ENCODE measurements around the gene NFATC2.
A peak's percentile ranks its signal among the peaks of the same experiment; 100 is the strongest.

Gene NFATC2

DNA sequence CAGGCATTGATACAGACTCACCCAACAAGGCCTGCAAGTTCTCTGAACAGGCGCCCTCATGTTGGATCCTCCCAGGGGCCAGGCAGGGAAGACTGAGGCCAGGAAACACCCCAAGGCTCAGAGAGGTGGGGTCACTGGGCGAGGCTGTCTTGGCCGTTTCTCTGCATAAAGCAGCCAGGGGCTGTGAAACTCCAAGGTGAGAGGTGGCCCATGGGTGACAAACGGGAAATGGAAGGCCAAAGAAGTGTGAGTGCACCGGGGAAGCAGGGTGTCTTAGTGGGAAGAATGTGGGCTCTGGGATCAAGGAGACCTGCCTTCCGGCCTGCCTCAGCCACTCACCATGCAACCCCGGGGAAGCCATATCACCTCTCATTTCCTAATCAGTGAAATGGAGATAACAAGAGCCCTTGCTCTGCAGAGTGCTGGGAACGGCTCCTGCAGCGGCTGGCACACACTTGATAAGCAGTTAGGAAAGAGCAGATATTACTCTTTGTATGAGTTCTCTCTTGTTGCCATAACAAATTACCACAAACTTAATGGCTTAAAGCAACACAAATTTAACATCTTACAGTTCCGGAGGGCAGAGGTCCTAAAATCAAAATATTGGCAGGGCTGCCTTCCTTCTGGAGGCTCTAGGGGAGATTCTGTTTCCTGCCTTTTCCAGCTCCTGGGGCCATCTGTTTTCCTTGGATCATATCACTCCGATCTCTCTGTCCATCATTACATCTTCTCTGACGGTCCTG is 168.6 kb downstream of the NFATC2 start:
- no peaks in the 10 kb centered on the region for H3K36me3 ChIP-seq (ENCODE audit: control insufficient read depth, insufficient read depth, low read length)
- H3K9me3 ChIP-seq (ENCODE audit: control insufficient read depth, low read length): no peaks in the 10 kb centered on the region
- peaks cover 12% of the 10 kb centered on the region for H3K4me1 ChIP-seq (ENCODE audit: control insufficient read depth, insufficient read depth, low read length, poor library complexity, severe bottlenecking)
- peak overlapping the region; percentile 65 for H3K27ac ChIP-seq (ENCODE audit: low read depth, low read length, severe bottlenecking)
- whole genome bisulfite sequencing, 2 experiments (ENCODE audit: insufficient coverage in 2 of 2): 54 to 85% methylated on average over 7 to 10 of the region's 12 CpGs
- H3K4me3 ChIP-seq (ENCODE audit: extremely low read depth, insufficient read depth, low read length, poor library complexity, severe bottlenecking): no peak overlapping the region

DNA sequence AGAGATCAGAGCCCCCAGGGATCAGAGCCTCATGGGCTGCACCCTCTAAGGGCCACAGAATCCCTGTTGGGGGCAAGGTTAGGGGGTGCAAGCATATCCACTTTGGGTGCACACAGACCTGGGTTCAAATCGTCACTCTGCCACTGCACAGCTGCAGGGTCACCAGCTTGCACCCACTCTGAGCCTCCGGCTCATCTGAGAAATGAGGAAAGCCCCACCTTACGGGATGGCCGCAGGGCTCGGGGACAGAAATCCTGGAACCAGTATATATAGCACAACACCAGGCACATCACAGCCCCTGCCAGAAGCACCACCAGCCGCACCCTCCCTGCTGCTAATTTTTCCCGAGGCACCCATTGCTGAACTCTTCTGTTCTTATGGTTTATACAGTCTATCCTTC is 169.6 kb downstream of the NFATC2 start:
- H3K4me3 ChIP-seq (ENCODE audit: extremely low read depth, insufficient read depth, low read length, poor library complexity, severe bottlenecking): no peak overlapping the region
- peaks cover 16% of the 10 kb centered on the region for H3K4me1 ChIP-seq (ENCODE audit: control insufficient read depth, insufficient read depth, low read length, poor library complexity, severe bottlenecking)
- 65% methylated on average over 6 to 7 of the region's 7 CpGs for WGBS, 2 experiments (ENCODE audit: insufficient coverage in 2 of 2)
- no peaks in the 10 kb centered on the region for H3K36me3 ChIP-seq (ENCODE audit: control insufficient read depth, insufficient read depth, low read length)
- no peak overlapping the region for H3K27ac ChIP-seq (ENCODE audit: low read depth, low read length, severe bottlenecking)
- no peaks in the 10 kb centered on the region for H3K9me3 ChIP-seq (ENCODE audit: control insufficient read depth, low read length)

DNA sequence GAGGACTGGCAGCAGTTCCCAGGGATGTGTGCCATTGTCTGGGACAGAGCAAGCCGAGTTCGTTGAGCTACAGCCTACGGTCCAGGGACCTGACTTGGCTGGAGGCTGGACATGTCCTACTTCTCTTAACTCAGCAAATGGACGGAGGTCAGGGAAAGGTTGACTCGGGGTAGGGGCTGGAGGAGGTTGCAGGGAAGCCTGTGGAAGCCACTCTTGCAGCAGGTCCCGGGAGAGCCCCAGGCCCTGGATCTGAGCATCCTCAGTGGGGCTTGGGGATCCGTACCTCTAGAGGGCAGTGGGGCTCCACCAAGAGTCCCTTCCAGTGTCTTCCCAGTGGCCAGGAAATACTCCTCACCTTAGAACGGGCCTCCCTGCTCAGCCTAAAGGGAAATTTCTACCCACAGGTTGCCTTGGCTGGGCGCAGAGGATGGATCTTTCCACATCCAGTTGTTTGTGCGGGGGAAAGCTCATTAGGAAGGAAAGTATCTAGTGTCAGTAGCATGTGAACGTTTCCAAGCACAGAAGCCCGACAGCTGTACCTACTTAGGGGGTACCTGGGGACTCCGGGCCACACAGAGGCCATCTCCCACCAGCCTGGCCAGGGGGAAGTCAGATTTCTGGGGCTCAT is 170.2 kb downstream of the NFATC2 start:
- no peak overlapping the region for H3K27ac ChIP-seq (ENCODE audit: low read depth, low read length, severe bottlenecking)
- no peaks in the 10 kb centered on the region for H3K9me3 ChIP-seq (ENCODE audit: control insufficient read depth, low read length)
- H3K4me1 ChIP-seq (ENCODE audit: control insufficient read depth, insufficient read depth, low read length, poor library complexity, severe bottlenecking): peaks cover 16% of the 10 kb centered on the region
- WGBS, 2 experiments (ENCODE audit: insufficient coverage in 2 of 2): 51 to 60% methylated on average over 9 to 10 of the region's 13 CpGs
- H3K36me3 ChIP-seq (ENCODE audit: control insufficient read depth, insufficient read depth, low read length): no peaks in the 10 kb centered on the region
- no peak overlapping the region for H3K4me3 ChIP-seq (ENCODE audit: extremely low read depth, insufficient read depth, low read length, poor library complexity, severe bottlenecking)

DNA sequence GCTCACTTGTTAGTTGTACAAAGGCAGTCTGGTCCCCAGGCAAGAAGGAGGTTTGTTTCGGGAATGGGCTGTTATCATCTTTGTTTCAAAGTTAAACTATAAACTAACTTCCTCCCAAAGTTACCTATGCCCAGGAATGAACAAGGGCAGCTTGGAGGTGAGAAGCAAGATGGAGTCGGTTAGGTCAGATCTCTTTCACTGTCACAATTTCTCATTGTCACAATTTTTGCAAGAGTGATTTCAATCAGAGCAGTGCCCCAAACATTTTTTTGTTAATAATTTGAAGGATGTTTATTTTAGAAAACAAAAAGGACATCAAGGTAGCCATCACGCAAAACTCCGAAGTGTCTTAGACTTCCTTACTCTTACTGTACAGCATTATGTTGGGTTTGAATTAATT is 170.8 kb downstream of the NFATC2 start:
- H3K36me3 ChIP-seq (ENCODE audit: control insufficient read depth, insufficient read depth, low read length): no peaks in the 10 kb centered on the region
- 100% methylated on average over 2 of the region's 4 CpGs; no CpG with 5 or more reads in 1 of the 2 experiments for WGBS, 2 experiments (ENCODE audit: insufficient coverage in 2 of 2)
- H3K9me3 ChIP-seq (ENCODE audit: control insufficient read depth, low read length): no peaks in the 10 kb centered on the region
- no peak overlapping the region for H3K27ac ChIP-seq (ENCODE audit: low read depth, low read length, severe bottlenecking)
- H3K4me1 ChIP-seq (ENCODE audit: control insufficient read depth, insufficient read depth, low read length, poor library complexity, severe bottlenecking): peaks cover 16% of the 10 kb centered on the region
- H3K4me3 ChIP-seq (ENCODE audit: extremely low read depth, insufficient read depth, low read length, poor library complexity, severe bottlenecking): no peak overlapping the region

DNA sequence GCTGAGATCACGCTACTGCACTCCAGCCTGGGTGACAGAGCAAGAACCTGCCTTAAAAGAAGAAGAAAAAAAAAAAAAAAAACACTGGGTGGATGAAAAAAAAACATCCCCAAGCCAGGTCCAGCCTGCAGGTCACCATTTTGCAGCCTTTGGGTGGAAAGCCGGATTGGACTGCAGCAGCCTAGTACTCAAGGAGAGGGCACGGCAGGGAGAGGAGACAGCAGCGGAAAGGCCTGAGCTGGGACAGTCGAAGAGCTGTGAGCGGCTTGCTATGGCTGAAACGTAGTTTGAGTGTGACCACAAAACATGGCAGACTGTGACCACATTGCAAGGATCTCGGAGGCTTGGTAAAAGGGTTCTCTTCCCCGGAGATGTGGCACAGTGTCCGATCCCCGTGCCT is 173.0 kb downstream of the NFATC2 start:
- Histone ChIP-seq H3K36me3 (ENCODE audit: control insufficient read depth, insufficient read depth, low read length) (no peaks in the 10 kb centered on the region), H3K27ac (ENCODE audit: low read depth, low read length, severe bottlenecking) (no peak overlapping the region), H3K4me3 (ENCODE audit: extremely low read depth, insufficient read depth, low read length, poor library complexity, severe bottlenecking) (no peak overlapping the region), H3K9me3 (ENCODE audit: control insufficient read depth, low read length) (no peaks in the 10 kb centered on the region), H3K4me1 (ENCODE audit: control insufficient read depth, insufficient read depth, low read length, poor library complexity, severe bottlenecking) (peaks cover 27% of the 10 kb centered on the region)
- 95 to 97% methylated on average over 10 of the region's 11 CpGs for WGBS, 2 experiments (ENCODE audit: insufficient coverage in 2 of 2)

DNA sequence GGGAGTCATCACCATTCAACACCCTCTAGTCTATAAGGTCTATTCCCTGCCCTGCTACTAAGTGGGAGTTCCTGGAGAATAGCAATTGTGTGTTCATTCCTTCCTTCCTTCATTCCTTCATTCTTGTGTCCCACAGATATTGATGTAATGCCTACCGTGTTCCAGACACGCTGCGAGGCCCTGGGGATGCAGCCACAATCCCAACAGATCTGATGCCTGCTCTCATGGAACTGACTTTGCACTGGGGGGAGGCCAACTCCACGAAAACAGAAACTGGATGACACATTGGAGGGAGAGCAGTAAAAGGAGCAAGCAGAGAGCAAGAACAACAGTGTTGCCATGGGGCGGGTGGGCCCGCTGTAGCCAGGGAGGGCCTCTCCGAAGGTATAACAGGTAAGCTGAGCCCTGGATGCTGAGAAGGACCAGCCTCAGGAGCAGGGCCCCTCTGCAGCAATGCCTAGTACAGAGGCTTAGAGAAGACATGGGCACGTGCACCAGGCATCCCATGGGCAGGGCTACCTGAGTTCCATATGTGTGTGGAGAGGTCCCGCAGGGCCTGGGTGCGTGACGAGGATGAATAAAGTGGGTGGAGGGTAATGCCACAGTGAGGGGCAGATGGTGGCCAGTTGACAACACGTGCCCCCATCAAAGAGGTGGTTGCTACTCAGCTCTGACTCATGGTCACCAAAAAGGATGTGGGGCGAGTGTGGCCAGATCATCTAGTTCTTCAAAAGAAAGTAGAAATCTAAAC is 173.9 kb downstream of the NFATC2 start:
- Histone ChIP-seq H3K36me3 (ENCODE audit: control insufficient read depth, insufficient read depth, low read length) (no peaks in the 10 kb centered on the region), H3K4me3 (ENCODE audit: extremely low read depth, insufficient read depth, low read length, poor library complexity, severe bottlenecking) (no peak overlapping the region), H3K27ac (ENCODE audit: low read depth, low read length, severe bottlenecking) (no peak overlapping the region), H3K4me1 (ENCODE audit: control insufficient read depth, insufficient read depth, low read length, poor library complexity, severe bottlenecking) (peaks cover 22% of the 10 kb centered on the region), H3K9me3 (ENCODE audit: control insufficient read depth, low read length) (peaks cover 5% of the 10 kb centered on the region)
- 90 to 97% methylated on average over 9 to 11 of the region's 13 CpGs for WGBS, 2 experiments (ENCODE audit: insufficient coverage in 2 of 2)

DNA sequence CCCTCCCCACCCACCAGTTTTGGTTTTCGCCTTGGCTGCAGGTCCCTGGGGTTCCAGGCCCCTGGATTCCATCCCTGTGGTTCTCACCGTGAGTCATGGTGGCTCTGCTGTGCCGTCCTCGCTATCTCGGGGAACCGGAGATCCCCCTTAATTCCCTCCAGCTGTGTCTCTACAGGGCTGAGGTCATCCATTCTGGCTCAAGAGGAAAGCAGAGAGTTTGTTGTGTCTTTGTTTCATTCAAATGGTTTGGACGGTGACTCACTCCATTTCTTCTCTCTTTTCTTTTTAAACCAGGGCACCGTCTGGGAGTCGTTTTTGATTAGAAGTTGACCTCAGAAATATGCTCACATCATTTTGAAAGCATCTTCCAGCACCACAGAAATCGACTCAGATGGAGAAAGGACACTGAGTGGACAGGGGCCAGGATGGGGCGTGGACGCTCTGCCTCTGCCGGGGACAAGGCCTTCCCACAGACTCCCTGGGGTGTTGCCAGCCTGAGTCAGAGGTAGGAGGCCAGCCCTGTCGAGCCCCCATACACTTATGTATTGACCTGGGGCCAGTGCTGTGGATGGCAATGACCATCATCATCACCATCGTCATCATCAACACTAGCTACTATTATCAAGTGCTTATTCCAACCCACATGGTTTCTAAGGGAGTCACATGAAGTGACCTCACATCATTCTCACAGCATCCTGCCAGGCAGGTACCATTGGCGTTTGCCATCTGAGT is 176.2 kb downstream of the NFATC2 start:
- peaks cover 21% of the 10 kb centered on the region for H3K9me3 ChIP-seq (ENCODE audit: control insufficient read depth, low read length)
- 82 to 93% methylated on average over 6 of the region's 16 CpGs for WGBS, 2 experiments (ENCODE audit: insufficient coverage in 2 of 2)
- H3K4me3 ChIP-seq (ENCODE audit: extremely low read depth, insufficient read depth, low read length, poor library complexity, severe bottlenecking): no peak overlapping the region
- peaks cover 17% of the 10 kb centered on the region for H3K4me1 ChIP-seq (ENCODE audit: control insufficient read depth, insufficient read depth, low read length, poor library complexity, severe bottlenecking)
- no peaks in the 10 kb centered on the region for H3K36me3 ChIP-seq (ENCODE audit: control insufficient read depth, insufficient read depth, low read length)
- H3K27ac ChIP-seq (ENCODE audit: low read depth, low read length, severe bottlenecking): peak overlapping the region; percentile 98

DNA sequence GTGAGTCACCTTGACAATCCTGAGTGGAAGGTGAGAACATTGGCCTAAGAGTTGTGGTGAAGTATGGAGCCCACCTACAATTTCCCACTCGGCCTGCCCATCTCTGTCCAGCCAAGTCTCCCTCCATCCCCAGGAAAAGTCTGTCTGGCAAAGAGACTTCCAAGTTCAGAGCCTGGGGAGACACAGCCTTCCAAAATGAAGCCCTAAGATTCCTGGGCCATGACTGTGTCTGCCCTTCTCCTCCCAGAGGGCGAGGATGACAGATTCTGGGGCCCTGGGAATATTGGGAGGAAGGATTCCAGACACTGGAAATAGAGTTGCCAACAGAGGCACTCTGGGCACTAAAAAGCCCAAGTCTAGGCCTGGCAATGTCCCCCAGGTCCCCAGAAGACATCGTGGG is 176.8 kb downstream of the NFATC2 start:
- H3K4me3 ChIP-seq (ENCODE audit: extremely low read depth, insufficient read depth, low read length, poor library complexity, severe bottlenecking): no peak overlapping the region
- peak overlapping the region; percentile 98 for H3K27ac ChIP-seq (ENCODE audit: low read depth, low read length, severe bottlenecking)
- H3K9me3 ChIP-seq (ENCODE audit: control insufficient read depth, low read length): peaks cover 21% of the 10 kb centered on the region
- H3K4me1 ChIP-seq (ENCODE audit: control insufficient read depth, insufficient read depth, low read length, poor library complexity, severe bottlenecking): peaks cover 17% of the 10 kb centered on the region
- H3K36me3 ChIP-seq (ENCODE audit: control insufficient read depth, insufficient read depth, low read length): no peaks in the 10 kb centered on the region
- 72 to 93% methylated on average over 2 of the region's 3 CpGs for WGBS, 2 experiments (ENCODE audit: insufficient coverage in 2 of 2)

DNA sequence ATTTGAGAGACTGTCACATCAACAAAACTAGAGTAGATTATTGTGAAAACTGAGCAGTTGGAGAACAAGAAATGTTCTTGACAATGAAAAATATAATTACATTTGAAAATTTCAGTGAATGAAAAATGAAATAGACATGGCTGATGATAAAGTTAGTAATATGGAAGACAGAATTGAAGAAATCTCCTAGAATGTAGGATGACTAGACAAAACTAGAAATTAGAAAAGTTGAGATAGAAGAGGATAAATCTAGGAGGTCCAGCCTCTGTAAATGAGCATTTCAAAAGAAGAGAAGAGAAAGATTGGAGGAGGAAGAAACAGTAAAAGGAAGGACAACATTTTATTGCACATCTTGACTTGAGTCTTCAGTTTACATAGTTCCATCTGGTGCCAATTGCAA is 178.7 kb downstream of the NFATC2 start:
- H3K4me3 ChIP-seq (ENCODE audit: extremely low read depth, insufficient read depth, low read length, poor library complexity, severe bottlenecking): no peak overlapping the region
- no peak overlapping the region for H3K27ac ChIP-seq (ENCODE audit: low read depth, low read length, severe bottlenecking)
- no peaks in the 10 kb centered on the region for H3K36me3 ChIP-seq (ENCODE audit: control insufficient read depth, insufficient read depth, low read length)
- peaks cover 26% of the 10 kb centered on the region for H3K4me1 ChIP-seq (ENCODE audit: control insufficient read depth, insufficient read depth, low read length, poor library complexity, severe bottlenecking)
- peaks cover 21% of the 10 kb centered on the region for H3K9me3 ChIP-seq (ENCODE audit: control insufficient read depth, low read length)

DNA sequence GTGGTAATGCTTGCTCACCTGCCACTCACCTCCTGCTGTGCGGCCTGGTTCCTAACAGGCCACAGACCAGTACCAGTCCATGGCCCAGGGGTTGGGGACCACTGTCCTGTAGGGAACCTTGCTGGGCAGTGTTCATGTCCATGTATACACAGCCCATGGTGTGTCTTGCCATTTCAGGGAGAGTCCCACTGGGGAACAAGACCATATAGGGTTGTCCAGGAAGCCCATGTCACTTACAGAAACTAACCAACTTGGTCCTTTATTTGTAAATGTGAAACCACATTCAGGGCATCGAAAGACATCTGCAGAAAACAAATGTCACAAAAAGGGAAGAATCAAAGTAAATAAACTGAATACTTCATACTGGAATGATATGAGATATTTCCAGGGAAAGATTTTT is 179.1 kb downstream of the NFATC2 start:
- Histone ChIP-seq H3K27ac (ENCODE audit: low read depth, low read length, severe bottlenecking) (no peak overlapping the region), H3K9me3 (ENCODE audit: control insufficient read depth, low read length) (peaks cover 21% of the 10 kb centered on the region), H3K36me3 (ENCODE audit: control insufficient read depth, insufficient read depth, low read length) (no peaks in the 10 kb centered on the region), H3K4me3 (ENCODE audit: extremely low read depth, insufficient read depth, low read length, poor library complexity, severe bottlenecking) (no peak overlapping the region), H3K4me1 (ENCODE audit: control insufficient read depth, insufficient read depth, low read length, poor library complexity, severe bottlenecking) (peaks cover 25% of the 10 kb centered on the region)
- WGBS, 2 experiments (ENCODE audit: insufficient coverage in 2 of 2): 100% methylated on average over 1 of the region's 2 CpGs
